ENCODE data around the gene CENPC. TPM values are rescaled to one million over a fixed set of nuclear protein-coding genes. Genes with fewer than 3 reads are reported as not detected.

Gene CENPC
- total and polyA plus RNA-seq, 3 donors from 2014 or later: 8.5 to 53.4 (median 40.8) TPM

- no peak overlapping the region for H3K27ac ChIP-seq
Observed at GRCh38 chr4:67575232-67576058, 30.1 kb upstream of the CENPC start.

GRCh38 chr4:67573193-67573592 lies 27.9 kb upstream of the CENPC start:
- H3K27me3 ChIP-seq: no peaks in the 10 kb centered on the region
- no peak overlapping the region for H3K27ac ChIP-seq
- no peak overlapping the region for H3K4me3 ChIP-seq
- intact Hi-C loops (cut with DNase I; ENCODE audit: low total_unique reads): no loop called here
- H3K36me3 ChIP-seq (ENCODE audit: low read depth, missing control alignments): no peaks in the 10 kb centered on the region
- H3K9me3 ChIP-seq: no peaks in the 10 kb centered on the region
- no peak for DNase-seq
- no peaks in the 10 kb centered on the region for H3K4me1 ChIP-seq
- TF ChIP-seq CTCF (IDR thresholded peaks at IDR 0.05) (no peak), POLR2A (IDR thresholded peaks at IDR 0.05) (no peak)

More at GRCh38 chr4:67575232-67576058, 30.1 kb upstream of the CENPC start:
- Histone ChIP-seq H3K9me3 (no peaks in the 10 kb centered on the region), H3K27me3 (no peaks in the 10 kb centered on the region), H3K36me3 (ENCODE audit: low read depth, missing control alignments) (no peaks in the 10 kb centered on the region), H3K4me3 (no peak overlapping the region), H3K4me1 (no peaks in the 10 kb centered on the region)
- 24 to 25% methylated on average over 13 of the region's 13 CpGs for WGBS, 2 donors
- intact Hi-C loops (cut with DNase I; ENCODE audit: low total_unique reads): no loop called here
- no peak for DNase-seq
- no peak for TF ChIP-seq CTCF (IDR thresholded peaks at IDR 0.05)
- no peak for TF ChIP-seq POLR2A (IDR thresholded peaks at IDR 0.05)

- Histone ChIP-seq H3K27me3 (no peaks in the 10 kb centered on the region), H3K27ac (no peak overlapping the region), H3K4me1 (no peaks in the 10 kb centered on the region), H3K36me3 (ENCODE audit: low read depth, missing control alignments) (no peaks in the 10 kb centered on the region), H3K9me3 (no peaks in the 10 kb centered on the region), H3K4me3 (no peak overlapping the region)
- DNase-seq: no peak
- intact Hi-C loops (cut with DNase I; ENCODE audit: low total_unique reads): no loop called here
- TF ChIP-seq POLR2A (IDR thresholded peaks at IDR 0.05): no peak
- no peak for TF ChIP-seq CTCF (IDR thresholded peaks at IDR 0.05)
- WGBS, 2 donors: 47 to 75% methylated on average over 1 of the region's 1 CpG
Observed at GRCh38 chr4:67571975-67572374, 26.7 kb upstream of the CENPC start.

- Histone ChIP-seq H3K27me3 (no peaks in the 10 kb centered on the region), H3K9me3 (no peaks in the 10 kb centered on the region), H3K4me1 (no peaks in the 10 kb centered on the region), H3K27ac (no peak overlapping the region), H3K36me3 (ENCODE audit: low read depth, missing control alignments) (no peaks in the 10 kb centered on the region), H3K4me3 (no peak overlapping the region)
- DNase-seq: no peak
- intact Hi-C loops (cut with DNase I; ENCODE audit: low total_unique reads): no loop called here
- no peak for TF ChIP-seq CTCF (IDR thresholded peaks at IDR 0.05)
- TF ChIP-seq POLR2A (IDR thresholded peaks at IDR 0.05): no peak
- WGBS, 2 donors: 90 to 96% methylated on average over 1 of the region's 1 CpG
Observed at GRCh38 chr4:67570537-67570936, 25.2 kb upstream of the CENPC start.

- Histone ChIP-seq H3K27ac (no peak overlapping the region), H3K4me3 (no peak overlapping the region), H3K27me3 (no peaks in the 10 kb centered on the region), H3K4me1 (no peaks in the 10 kb centered on the region), H3K9me3 (no peaks in the 10 kb centered on the region), H3K36me3 (ENCODE audit: low read depth, missing control alignments) (no peaks in the 10 kb centered on the region)
- TF ChIP-seq CTCF (IDR thresholded peaks at IDR 0.05) (no peak), POLR2A (IDR thresholded peaks at IDR 0.05) (no peak)
- intact Hi-C loops (cut with DNase I; ENCODE audit: low total_unique reads): no loop called here
- WGBS, 2 donors: 94 to 96% methylated on average over 2 of the region's 2 CpGs
- DNase-seq: no peak
Observed at GRCh38 chr4:67568820-67569219, 23.5 kb upstream of the CENPC start.

Measured in testis (tissue), 3 donors.